22Rv1 (cell line): ENCODE data around the gene NCOA1.

Source experiments
- ZFX ChIP-seq: fragments of 450-650 bp; IDR thresholded peaks from 2 replicates; pipeline ENCODE4 v1.6.1; 2017; ENCODE audit warnings: antibody characterized with exemption, borderline replicate concordance
- TF ChIP-seq, protein P1 (sequence below): fragments of 450-650 bp; IDR thresholded peaks from 2 replicates; pipeline ENCODE4 v1.5.1; 2017; ENCODE audit warnings: mild to moderate bottlenecking

DNA sequence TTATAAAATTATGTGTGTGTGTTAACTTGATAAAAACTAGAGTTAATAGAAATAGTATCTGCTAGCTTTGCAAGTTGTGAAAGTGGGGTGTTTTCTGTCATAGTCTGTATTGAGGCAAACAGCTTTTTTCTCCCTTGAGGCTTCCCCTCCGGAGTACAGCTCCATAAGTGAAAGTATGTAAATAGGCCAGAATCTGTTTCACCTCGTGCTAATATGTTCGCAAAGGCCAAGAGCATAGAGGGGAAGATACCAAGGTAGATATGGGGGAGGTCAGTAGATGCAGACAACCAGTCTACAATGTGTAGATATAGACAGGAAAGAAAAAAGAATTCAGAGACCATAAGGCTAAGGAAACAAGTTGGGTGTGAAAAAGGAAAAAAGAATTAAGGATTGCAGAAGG, 229.3 kb downstream of the NCOA1 start:
- TF ChIP-seq, protein P1, sequence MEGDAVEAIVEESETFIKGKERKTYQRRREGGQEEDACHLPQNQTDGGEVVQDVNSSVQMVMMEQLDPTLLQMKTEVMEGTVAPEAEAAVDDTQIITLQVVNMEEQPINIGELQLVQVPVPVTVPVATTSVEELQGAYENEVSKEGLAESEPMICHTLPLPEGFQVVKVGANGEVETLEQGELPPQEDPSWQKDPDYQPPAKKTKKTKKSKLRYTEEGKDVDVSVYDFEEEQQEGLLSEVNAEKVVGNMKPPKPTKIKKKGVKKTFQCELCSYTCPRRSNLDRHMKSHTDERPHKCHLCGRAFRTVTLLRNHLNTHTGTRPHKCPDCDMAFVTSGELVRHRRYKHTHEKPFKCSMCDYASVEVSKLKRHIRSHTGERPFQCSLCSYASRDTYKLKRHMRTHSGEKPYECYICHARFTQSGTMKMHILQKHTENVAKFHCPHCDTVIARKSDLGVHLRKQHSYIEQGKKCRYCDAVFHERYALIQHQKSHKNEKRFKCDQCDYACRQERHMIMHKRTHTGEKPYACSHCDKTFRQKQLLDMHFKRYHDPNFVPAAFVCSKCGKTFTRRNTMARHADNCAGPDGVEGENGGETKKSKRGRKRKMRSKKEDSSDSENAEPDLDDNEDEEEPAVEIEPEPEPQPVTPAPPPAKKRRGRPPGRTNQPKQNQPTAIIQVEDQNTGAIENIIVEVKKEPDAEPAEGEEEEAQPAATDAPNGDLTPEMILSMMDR: no peak
- no peak for TF ChIP-seq ZFX
